ENCODE data around the gene SUMO1. TPM values are rescaled to one million over a fixed set of nuclear protein-coding genes. Genes with fewer than 3 reads are reported as not detected.
"Not testable (repeated sequence)": the region's sequence is repeated elsewhere in the genome, so short reads cannot be mapped to it uniquely, and the experiment has no call there.

SUMO1 gene
- total and polyA plus RNA-seq, 9 of the 15 experiments (the other 6 are each of a cell fraction or from before 2014, with no cell fraction given) = 63.7 to 292 (median 92.0) TPM

- TF ChIP-seq ZSCAN32 (CRISPR knock-in tag; IDR thresholded peaks at IDR 0.05) (no peak), ATF1 (CRISPR knock-in tag; IDR thresholded peaks at IDR 0.05) (no peak), ATF1 (tag; IDR thresholded peaks at IDR 0.05) (no peak), XRCC4 (IDR thresholded peaks at IDR 0.05; ENCODE audit: extremely low read depth, insufficient read depth, insufficient read length) (no peak), KHSRP (IDR thresholded peaks at IDR 0.05) (no peak), CHCHD3 (CRISPR knock-in tag; IDR thresholded peaks at IDR 0.05) (no peak), ZNF75A (CRISPR knock-in tag; IDR thresholded peaks at IDR 0.05) (no peak)
- TF ChIP-seq, protein P1, sequence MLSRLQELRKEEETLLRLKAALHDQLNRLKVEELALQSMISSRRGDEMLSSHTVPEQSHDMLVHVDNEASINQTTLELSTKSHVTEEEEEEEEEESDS (CRISPR knock-in tag; IDR thresholded peaks at IDR 0.05) = no peak
These were observed 39.8 kb upstream of the SUMO1 start (continued) for GRCh38 chr2:202278036-202278760.

DNA sequence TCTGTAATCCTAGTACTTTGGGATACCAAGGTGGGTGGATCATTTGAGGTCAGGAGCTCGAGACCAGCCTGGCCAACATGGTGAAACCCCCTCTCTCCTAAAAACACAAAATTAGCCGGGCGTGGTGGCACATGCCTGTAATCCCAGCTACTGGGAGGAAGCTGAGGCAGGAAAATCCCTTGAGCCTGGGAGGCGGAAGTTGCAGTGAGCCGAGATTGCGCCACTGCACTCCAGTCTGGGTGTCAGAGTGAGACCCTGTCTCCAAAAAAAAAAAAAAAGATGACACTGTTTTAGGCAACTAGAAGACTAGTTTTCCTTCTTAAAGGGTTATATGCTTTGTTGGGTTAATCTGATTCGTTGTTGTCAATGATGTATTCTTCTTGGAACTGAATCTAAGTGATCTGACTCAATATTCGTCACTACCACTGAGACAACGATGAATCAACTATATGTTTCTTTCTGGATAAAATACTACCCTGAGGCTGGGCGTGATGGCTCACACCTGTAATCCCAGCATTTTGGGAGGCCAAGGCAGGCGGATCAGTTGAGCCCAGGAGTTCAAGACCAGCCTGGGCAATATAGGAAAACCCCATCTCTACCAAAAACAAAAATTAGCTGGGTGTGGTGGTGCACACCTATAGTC lies 37.8 kb upstream of the SUMO1 start:
- Histone ChIP-seq H3K36me3 (ENCODE audit: control insufficient read depth, insufficient read depth, low read length) (peaks cover 78% of the 10 kb centered on the region), H3K79me2 (ENCODE audit: control insufficient read depth, insufficient read depth, low read length) (peaks cover 99% of the 10 kb centered on the region), H4K20me1 (replicated peaks; ENCODE audit: control insufficient read depth, insufficient read depth, low read length) (peaks cover 12% of the 10 kb centered on the region)
- H3K9ac ChIP-seq (ENCODE audit: insufficient read depth in 1 of 2, low read depth in 2 of 2, low read length in 2 of 2); H3K9me1 ChIP-seq (ENCODE audit: control insufficient read depth, insufficient read depth, low read length); POLR2A ChIA-PET; CTCF ChIA-PET (ENCODE audit: low intra/inter-chr PET ratio); H3K4me3 ChIP-seq; H3K4me2 ChIP-seq (ENCODE audit: insufficient read depth, low read length); ATAC-seq; in situ Hi-C loops (cut with MboI); H3K27ac ChIP-seq (ENCODE audit: extremely low read depth, low read depth, low read length); FAIRE-seq; H3K9me3 ChIP-seq (replicated peaks; ENCODE audit: control insufficient read depth, insufficient read depth, low read depth, low read length); intact Hi-C loops (cut with micrococcal nuclease); DNase-seq (ENCODE audit: extremely low read depth in 1 of 4, low spot score in 3 of 4); BruUV-seq (replicated peaks); H3K4me1 ChIP-seq (replicated peaks in 1 of 2; ENCODE audit: control insufficient read depth in 2 of 2, insufficient read depth in 2 of 2, low read length in 2 of 2); H3K27me3 ChIP-seq (ENCODE audit: control insufficient read depth in 2 of 2, insufficient read depth in 2 of 2, low read length in 2 of 2); H2AFZ ChIP-seq (ENCODE audit: low read depth, low read length): not testable (repeated sequence)
- WGBS (ENCODE audit: insufficient coverage, low coverage, missing lambda C conversion rate) = 98% methylated on average over 9 of the region's 11 CpGs

All from K562 (cell line).